Endothelial cell of umbilical vein (primary cell): Measurements from ENCODE around the gene LCN9. TPM values are rescaled to one million over a fixed set of nuclear protein-coding genes. Genes with fewer than 3 reads are reported as not detected.

ENCODE experiments used
- BruUV-seq: library from RNA; stranded (reverse); fragments of 400-500 nt; replicated peaks from 2 replicates; lab custom pipeline; 2021; lab: Mats Ljungman, UMichigan
- CTCF ChIA-PET: fragments of 300-600, 350-600 bp; sonication (Branson Sonifier 250); formaldehyde crosslinking; loops from one replicate; lab custom pipeline; 2021; ENCODE audit warnings: antibody characterized with exemption, inconsistent platforms; lab: Charles Lee
- POLR2A ChIA-PET: fragments of 300-600, 350-600 bp; sonication (Branson Sonifier 250); formaldehyde crosslinking; loops from one replicate; lab custom pipeline; 2021; ENCODE audit warnings: antibody characterized with exemption, inconsistent platforms; lab: Charles Lee
- DNase-seq: peaks from one replicate; pipeline ENCODE4 v3.0.0-alpha.2; 2011; ENCODE audit warnings: low read depth, low spot score
- FAIRE-seq: peaks from 2 replicates; lab custom pipeline; 2011; peaks lifted over from hg19 to GRCh38; lab: Jason Lieb, UNC
- H2AFZ ChIP-seq: 2 replicates; pipeline ENCODE4 v1.6.0; 2012; ENCODE audit warnings: low read depth, low read length, control low read depth, inconsistent platforms
- H3K27ac ChIP-seq: 2 replicates; pipeline ENCODE4 v1.5.1; 2011; ENCODE audit warnings: low read depth, mild to moderate bottlenecking, control low read depth, low read length, moderate library complexity; ENCODE audit not compliant: insufficient read depth
- H3K27me3 ChIP-seq, 2 experiments: 2 replicates each; pipeline versions ENCODE4 v1.6.0 to v1.6.1; 2011; ENCODE audit warnings: low read length in 2 of 2, mixed read lengths in 1 of 2; ENCODE audit not compliant: control insufficient read depth in 2 of 2, insufficient read depth in 2 of 2
- H3K36me3 ChIP-seq, 2 experiments: 2 replicates in 1 of 2; 3 replicates in 1 of 2; pipeline ENCODE4 v1.5.1; 2011; ENCODE audit warnings: low read length in 2 of 2, mild to moderate bottlenecking in 1 of 2, moderate library complexity in 1 of 2; ENCODE audit not compliant: control insufficient read depth in 2 of 2, insufficient read depth in 2 of 2; ENCODE audit errors: extremely low read depth in 1 of 2
- H3K4me1 ChIP-seq: 3 replicates; pipeline ENCODE4 v1.5.1; 2011; ENCODE audit warnings: mild to moderate bottlenecking, low read length; ENCODE audit not compliant: control insufficient read depth, insufficient read depth; ENCODE audit errors: extremely low read depth
- H3K4me2 ChIP-seq: 2 replicates; pipeline ENCODE4 v1.6.1; 2011; ENCODE audit warnings: low read length, control low read depth, mixed read lengths; ENCODE audit not compliant: insufficient read depth
- H3K4me3 ChIP-seq, 3 experiments: fragments of 200-600 bp in 1 of 3; sonication (generic), shearing (Covaris generic) in 1 of 3; replicated peaks in 1 of 3; 2 replicates each; pipeline ENCODE4 v1.5.1; 2011 to 2016; ENCODE audit warnings: control low read depth in 3 of 3, low read length in 3 of 3, mild to moderate bottlenecking in 2 of 3, inconsistent platforms in 1 of 3, low read depth in 1 of 3, moderate library complexity in 1 of 3; ENCODE audit not compliant: insufficient read depth in 1 of 3
- H3K79me2 ChIP-seq: 2 replicates; pipeline ENCODE4 v1.6.0; 2012; ENCODE audit warnings: low read length, inconsistent platforms; ENCODE audit not compliant: control insufficient read depth, insufficient read depth
- H3K9ac ChIP-seq: replicated peaks from 2 replicates; pipeline ENCODE3; 2011; ENCODE audit warnings: low read length, control low read depth; ENCODE audit not compliant: insufficient read depth; ENCODE audit errors: extremely low read depth
- H3K9me1 ChIP-seq: replicated peaks from 3 replicates; pipeline ENCODE4 v1.6.0; 2011; ENCODE audit warnings: mild to moderate bottlenecking, low read length; ENCODE audit not compliant: control insufficient read depth, insufficient read depth; ENCODE audit errors: extremely low read depth
- H3K9me3 ChIP-seq: replicated peaks from 2 replicates; pipeline ENCODE4 v1.5.1; 2012; ENCODE audit warnings: low read length, inconsistent platforms; ENCODE audit not compliant: control insufficient read depth, insufficient read depth
- H4K20me1 ChIP-seq: replicated peaks from 2 replicates; pipeline ENCODE3; 2011; ENCODE audit warnings: mild to moderate bottlenecking, low read length; ENCODE audit not compliant: control insufficient read depth, insufficient read depth; ENCODE audit errors: extremely low read depth
- CTCF ChIP-seq, 2 donors: IDR thresholded peaks; 1 replicate in 1 of 2; 2 replicates in 1 of 2; pipeline ENCODE4 v1.5.1; 2011; ENCODE audit warnings: low read length in 2 of 2, mild to moderate bottlenecking in 2 of 2, moderate library complexity in 2 of 2, control low read depth in 1 of 2, inconsistent platforms in 1 of 2, low read depth in 1 of 2; ENCODE audit not compliant: insufficient read depth in 1 of 2; ENCODE audit errors: extremely low read depth in 1 of 2
- EZH2 ChIP-seq: IDR thresholded peaks from 2 replicates; pipeline ENCODE4 v1.6.1; 2012; ENCODE audit warnings: borderline replicate concordance, low read depth, mild to moderate bottlenecking, moderate library complexity, low read length, inconsistent platforms; ENCODE audit not compliant: severe bottlenecking
- FOS ChIP-seq: IDR thresholded peaks from 2 replicates; pipeline ENCODE4 v1.6.1; 2011; ENCODE audit warnings: mild to moderate bottlenecking, low read length, moderate library complexity, borderline replicate concordance; ENCODE audit not compliant: insufficient read depth
- GATA2 ChIP-seq: IDR thresholded peaks from 2 replicates; pipeline ENCODE4 v1.7.0; 2011; ENCODE audit warnings: low read depth, mild to moderate bottlenecking, moderate library complexity, mixed read lengths, low read length; ENCODE audit not compliant: insufficient read length, insufficient read depth
- JUN ChIP-seq: IDR thresholded peaks from 2 replicates; pipeline ENCODE4 v1.6.1; 2011; ENCODE audit warnings: borderline replicate concordance, low read depth; ENCODE audit not compliant: insufficient read length, insufficient read depth
- MAX ChIP-seq: IDR thresholded peaks from 2 replicates; pipeline ENCODE4 v1.6.1; 2011; ENCODE audit not compliant: insufficient read depth, insufficient read length
- MYC ChIP-seq: IDR thresholded peaks from one replicate; pipeline ENCODE4 v1.6.1; 2011; ENCODE audit warnings: mild to moderate bottlenecking, low read depth, low read length
- POLR2A ChIP-seq: IDR thresholded peaks from 2 replicates; pipeline ENCODE4 v1.6.1; 2012; ENCODE audit warnings: low read depth, mild to moderate bottlenecking, control low read depth, low read length
- POLR2AphosphoS5 ChIP-seq: IDR thresholded peaks from 2 replicates; pipeline ENCODE4 v1.6.1; 2012; ENCODE audit warnings: low read depth, mild to moderate bottlenecking, control low read depth, low read length, moderate library complexity; ENCODE audit not compliant: insufficient read depth
- dilution Hi-C: fragments of 300-500 bp; cut with MboI; formaldehyde crosslinking; loops from one replicate; pipeline ENCODE4 v1.15.0; 2019; ENCODE audit warnings: low sequenced_read_pairs; ENCODE audit not compliant: extremely low pct_ligation_motif_present
- intact Hi-C: fragments of 100-400 bp; cut with micrococcal nuclease; formaldehyde crosslinking; loops from one replicate; pipeline ENCODE4 v1.10.0; 2022
- polyA plus RNA-seq, 4 experiments: library from polyadenylated mRNA; depleted of rRNA in 3 of 4; stranded (reverse) in 3 of 4; unstranded in 1 of 4; fragments of >200 nt; gene quantifications; 2 replicates each; pipeline versions ENCODE4 v1.2.1 to v1.2.3, GENCODE V29; 2011 to 2012; ENCODE audit warnings: missing spikeins in 1 of 4
- total RNA-seq: library from RNA; stranded (reverse); gene quantifications from 2 replicates; pipeline ENCODE4 v1.2.3, GENCODE V29; 2021

The LCN9 gene
- total and polyA plus RNA-seq, 2 donors (not counting 3 experiments of a cell fraction or from before 2014, with no cell fraction given): not detected

GRCh38 chr9:135614821-135615665 is 48.1 kb upstream of the LCN9 start:
- no TSS peak for BruUV-seq
- no peak overlapping the region for H3K9ac ChIP-seq
- ChIA-PET POLR2A (no interaction called here), CTCF (interaction anchor here (0.7 to 1.8 kb wide), 2 partner anchors 7 to 12 kb away, joined by 4 to 5 read pairs; no protein-coding TSS in a partner anchor)
- no peak for DNase-seq
- no peaks in the 10 kb centered on the region for H3K36me3 ChIP-seq
- H2AFZ ChIP-seq: no peak overlapping the region
- no peak for FAIRE-seq
- intact Hi-C loops (no loop called here), dilution Hi-C loops (no loop called here)
- TF ChIP-seq MYC: no peak
- TF ChIP-seq POLR2A: no peak
- TF ChIP-seq EZH2: no peak
- TF ChIP-seq POLR2AphosphoS5: no peak
- TF ChIP-seq MAX: no peak
- no peak for TF ChIP-seq CTCF (IDR thresholded peaks at IDR 0.05; ENCODE audit: extremely low read depth in 1 of 2, insufficient read depth in 1 of 2, low read depth in 1 of 2, low read length in 2 of 2)
- no peak for TF ChIP-seq JUN
- TF ChIP-seq GATA2: no peak
- no peak for TF ChIP-seq FOS
- no peaks in the 10 kb centered on the region for H3K79me2 ChIP-seq
- no peaks in the 10 kb centered on the region for H3K27me3 ChIP-seq
- no peaks in the 10 kb centered on the region for H4K20me1 ChIP-seq
- no peaks in the 10 kb centered on the region for H3K9me1 ChIP-seq
- H3K4me1 ChIP-seq: no peaks in the 10 kb centered on the region
- H3K4me3 ChIP-seq: no peak overlapping the region
- H3K27ac ChIP-seq: no peak overlapping the region
- H3K9me3 ChIP-seq: no peaks in the 10 kb centered on the region
- no peak overlapping the region for H3K4me2 ChIP-seq
